ENCODE measurements around the gene FOXK2.
"Not testable (repeated sequence)": the region's sequence is repeated elsewhere in the genome, so short reads cannot be mapped to it uniquely, and the experiment has no call there.

The FOXK2 gene

DNA sequence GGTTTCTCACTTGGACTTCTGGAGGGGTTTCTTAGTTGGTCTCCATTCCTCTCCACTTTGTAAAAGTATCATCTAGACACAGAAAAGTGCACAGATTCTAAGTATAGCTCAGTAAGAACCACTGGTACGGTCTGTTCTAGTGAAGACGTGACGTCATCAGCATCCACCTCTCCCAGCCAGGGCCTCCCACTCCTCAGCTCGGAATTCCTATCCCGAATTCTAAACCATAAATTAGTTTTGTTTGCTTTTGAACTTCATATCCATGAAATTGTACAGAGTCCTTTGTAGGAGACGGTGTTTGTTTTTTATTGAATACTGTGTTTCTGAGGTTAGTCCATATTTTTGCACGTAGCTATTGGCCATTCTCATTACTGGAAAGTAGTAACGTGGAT lies 25.5 kb downstream of the FOXK2 start:
- peaks cover 0 to 2% (median 0%) of the 10 kb centered on the region in 5 donors for H3K9me3 ChIP-seq (ENCODE audit: control insufficient read depth in 5 of 5, low read length in 5 of 5)
- H3K27me3 ChIP-seq (ENCODE audit: control insufficient read depth in 5 of 5, insufficient read depth in 4 of 5, low read length in 5 of 5), result no peaks in the 10 kb centered on the region
- H3K36me3 ChIP-seq (ENCODE audit: control insufficient read depth in 5 of 5, insufficient read depth in 5 of 5, low read length in 5 of 5), result no peaks in the 10 kb centered on the region
- peak overlapping the region in 3 of 5 donors; percentile 27 to 40 (median 34) for H3K4me3 ChIP-seq (ENCODE audit: low read depth in 1 of 5, low read length in 5 of 5)
- peaks cover 3 to 49% (median 31%) of the 10 kb centered on the region in 5 donors for H3K4me1 ChIP-seq (ENCODE audit: control insufficient read depth in 5 of 5, insufficient read depth in 5 of 5, low read length in 5 of 5)
- H3K27ac ChIP-seq (ENCODE audit: low read depth, low read length), result peak overlapping the region; percentile 41
- no peak overlapping the region for H3K9ac ChIP-seq (ENCODE audit: low read length in 5 of 5)

DNA sequence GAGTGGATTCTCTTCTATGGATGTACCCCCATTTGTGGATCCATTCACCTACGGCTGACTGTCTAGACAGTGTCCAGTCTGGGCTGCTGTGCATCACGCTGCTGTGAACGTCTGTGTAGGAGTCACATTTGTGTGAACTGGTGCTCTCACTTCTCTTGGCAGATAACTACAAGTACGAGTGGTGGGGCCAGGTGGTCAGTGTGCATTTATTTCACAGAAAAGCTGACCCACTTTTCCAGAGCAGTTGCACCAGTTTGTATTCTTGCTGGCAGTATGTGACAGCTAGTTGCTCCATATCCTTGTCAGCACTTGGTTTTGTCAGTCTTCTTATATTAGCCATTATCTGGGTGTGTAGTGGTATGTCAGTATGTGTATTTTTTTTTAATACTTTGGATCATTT lies 28.4 kb downstream of the FOXK2 start:
- Histone ChIP-seq H3K4me1 (ENCODE audit: control insufficient read depth in 5 of 5, insufficient read depth in 5 of 5, low read length in 5 of 5) (peaks cover 3 to 52% (median 41%) of the 10 kb centered on the region in 5 donors), H3K27ac (ENCODE audit: low read depth, low read length) (no peak overlapping the region), H3K4me3 (ENCODE audit: low read depth in 1 of 5, low read length in 5 of 5) (no peak overlapping the region), H3K9me3 (ENCODE audit: control insufficient read depth in 5 of 5, low read length in 5 of 5) (peaks cover 0 to 2% (median 0%) of the 10 kb centered on the region in 5 donors), H3K9ac (ENCODE audit: low read length in 5 of 5) (no peak overlapping the region), H3K27me3 (ENCODE audit: control insufficient read depth in 5 of 5, insufficient read depth in 4 of 5, low read length in 5 of 5) (no peaks in the 10 kb centered on the region), H3K36me3 (ENCODE audit: control insufficient read depth in 5 of 5, insufficient read depth in 5 of 5, low read length in 5 of 5) (no peaks in the 10 kb centered on the region)

DNA sequence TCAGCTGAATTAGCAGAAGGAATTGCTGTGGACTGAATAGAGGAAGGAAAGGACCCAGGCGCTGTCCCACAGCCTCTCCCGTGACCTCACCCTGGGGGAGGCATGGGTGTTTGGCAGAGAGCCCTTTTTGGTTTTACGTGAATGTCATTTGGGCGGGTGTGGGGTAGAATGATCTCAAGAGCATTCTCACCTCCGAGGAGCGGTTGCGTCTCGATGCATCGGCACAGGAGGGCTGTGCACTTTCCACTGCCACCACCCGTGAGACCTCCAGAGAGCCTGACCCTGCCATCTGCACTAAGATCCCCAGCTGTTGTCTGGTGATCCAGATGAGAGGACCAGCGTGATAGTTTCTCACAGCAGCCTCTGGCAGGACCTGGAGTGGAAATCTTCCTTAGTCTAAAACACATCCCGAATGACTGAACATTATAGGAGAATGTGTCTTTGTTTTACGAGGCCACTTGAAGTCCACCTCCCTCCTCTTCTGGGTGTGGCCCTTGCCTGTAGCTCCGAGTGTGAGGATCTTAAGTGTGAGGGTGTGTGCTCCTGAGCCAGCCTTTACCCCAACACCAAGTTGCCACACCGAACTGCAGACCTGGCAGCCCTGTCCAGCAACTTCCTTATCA lies 29.3 kb downstream of the FOXK2 start:
- H3K9ac ChIP-seq (ENCODE audit: low read length in 5 of 5), result peak overlapping the region in 2 of 5 donors; percentile 30 to 31

DNA sequence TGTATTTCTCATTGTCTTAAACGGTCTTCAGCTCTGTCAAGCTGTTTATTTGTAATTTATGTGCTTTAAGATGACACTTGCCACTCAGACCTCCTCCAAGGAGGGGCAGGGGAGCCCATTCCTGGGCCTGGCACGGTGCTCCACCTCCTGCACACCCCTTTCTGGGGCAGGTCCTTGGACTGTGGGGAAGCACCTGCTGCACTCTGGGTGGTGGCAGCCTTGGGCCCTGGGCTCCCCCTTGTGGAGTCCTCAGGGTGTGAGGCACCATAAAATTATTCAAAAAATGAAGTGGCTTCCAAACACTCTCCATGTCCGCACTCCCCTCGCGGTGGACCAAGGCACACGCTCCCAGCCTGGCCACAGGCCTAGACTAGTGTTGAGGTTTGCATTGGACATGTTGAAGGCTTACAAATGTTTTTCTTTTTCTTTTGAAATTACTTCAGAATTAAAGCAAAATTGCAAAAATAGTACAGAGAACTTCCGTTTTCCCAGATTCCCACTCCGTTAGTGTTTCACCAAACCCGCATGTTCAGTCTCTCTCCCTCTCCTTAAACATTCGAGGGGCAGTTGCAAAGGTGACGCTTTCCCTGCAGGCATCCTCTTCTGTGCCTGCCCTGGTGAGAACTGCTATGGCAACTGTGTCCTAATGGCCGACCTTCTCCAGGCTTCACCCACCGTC lies 32.4 kb downstream of the FOXK2 start:
- Histone ChIP-seq H3K9me3 (ENCODE audit: control insufficient read depth in 5 of 5, low read length in 5 of 5) (peaks cover 0 to 2% (median 0%) of the 10 kb centered on the region in 5 donors), H3K4me3 (ENCODE audit: low read depth in 1 of 5, low read length in 5 of 5) (no peak overlapping the region), H3K36me3 (ENCODE audit: control insufficient read depth in 5 of 5, insufficient read depth in 5 of 5, low read length in 5 of 5) (no peaks in the 10 kb centered on the region), H3K4me1 (ENCODE audit: control insufficient read depth in 5 of 5, insufficient read depth in 5 of 5, low read length in 5 of 5) (peaks cover 3 to 54% (median 34%) of the 10 kb centered on the region in 5 donors), H3K27me3 (ENCODE audit: control insufficient read depth in 5 of 5, insufficient read depth in 4 of 5, low read length in 5 of 5) (no peaks in the 10 kb centered on the region), H3K27ac (ENCODE audit: low read depth, low read length) (no peak overlapping the region), H3K9ac (ENCODE audit: low read length in 5 of 5) (no peak overlapping the region)

More for the DNA sequence above, 29.3 kb downstream of the FOXK2 start:
- H3K4me3 ChIP-seq (ENCODE audit: low read depth in 1 of 5, low read length in 5 of 5), result peak overlapping the region in 1 of 5 donors; percentile 23
- H3K9me3 ChIP-seq (ENCODE audit: control insufficient read depth in 5 of 5, low read length in 5 of 5), result peaks cover 0 to 2% (median 0%) of the 10 kb centered on the region in 5 donors
- peaks cover 3 to 50% (median 36%) of the 10 kb centered on the region in 5 donors for H3K4me1 ChIP-seq (ENCODE audit: control insufficient read depth in 5 of 5, insufficient read depth in 5 of 5, low read length in 5 of 5)
- H3K36me3 ChIP-seq (ENCODE audit: control insufficient read depth in 5 of 5, insufficient read depth in 5 of 5, low read length in 5 of 5), result no peaks in the 10 kb centered on the region
- no peak overlapping the region for H3K27ac ChIP-seq (ENCODE audit: low read depth, low read length)
- no peaks in the 10 kb centered on the region for H3K27me3 ChIP-seq (ENCODE audit: control insufficient read depth in 5 of 5, insufficient read depth in 4 of 5, low read length in 5 of 5)

DNA sequence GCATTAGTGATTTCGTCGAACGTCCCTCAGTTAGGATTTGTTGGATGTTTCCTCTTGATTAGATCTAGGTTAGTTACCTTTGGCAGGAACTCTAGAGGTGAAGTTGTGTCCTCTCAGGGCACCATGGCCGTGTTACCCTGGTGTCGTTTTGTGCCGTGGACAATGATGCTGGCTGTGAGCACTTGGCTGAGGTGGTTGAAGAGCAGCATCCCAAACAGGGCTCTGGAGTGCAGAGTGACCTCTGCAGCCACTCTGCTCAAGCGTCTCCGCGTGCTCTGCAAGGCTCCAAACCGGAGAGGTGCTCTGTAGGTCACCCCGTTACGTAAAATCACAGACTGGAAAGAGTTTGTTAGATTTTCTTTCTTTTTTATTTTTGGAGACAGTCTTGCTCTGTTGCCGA lies 33.0 kb downstream of the FOXK2 start:
- Histone ChIP-seq H3K36me3 (ENCODE audit: control insufficient read depth in 5 of 5, insufficient read depth in 5 of 5, low read length in 5 of 5) (no peaks in the 10 kb centered on the region), H3K27me3 (ENCODE audit: control insufficient read depth in 5 of 5, insufficient read depth in 4 of 5, low read length in 5 of 5) (no peaks in the 10 kb centered on the region), H3K4me3 (ENCODE audit: low read depth in 1 of 5, low read length in 5 of 5) (no peak overlapping the region), H3K9ac (ENCODE audit: low read length in 5 of 5) (no peak overlapping the region), H3K4me1 (ENCODE audit: control insufficient read depth in 5 of 5, insufficient read depth in 5 of 5, low read length in 5 of 5) (peaks cover 3 to 54% (median 34%) of the 10 kb centered on the region in 5 donors), H3K9me3 (ENCODE audit: control insufficient read depth in 5 of 5, low read length in 5 of 5) (peaks cover 0 to 2% (median 0%) of the 10 kb centered on the region in 5 donors), H3K27ac (ENCODE audit: low read depth, low read length) (no peak overlapping the region)

DNA sequence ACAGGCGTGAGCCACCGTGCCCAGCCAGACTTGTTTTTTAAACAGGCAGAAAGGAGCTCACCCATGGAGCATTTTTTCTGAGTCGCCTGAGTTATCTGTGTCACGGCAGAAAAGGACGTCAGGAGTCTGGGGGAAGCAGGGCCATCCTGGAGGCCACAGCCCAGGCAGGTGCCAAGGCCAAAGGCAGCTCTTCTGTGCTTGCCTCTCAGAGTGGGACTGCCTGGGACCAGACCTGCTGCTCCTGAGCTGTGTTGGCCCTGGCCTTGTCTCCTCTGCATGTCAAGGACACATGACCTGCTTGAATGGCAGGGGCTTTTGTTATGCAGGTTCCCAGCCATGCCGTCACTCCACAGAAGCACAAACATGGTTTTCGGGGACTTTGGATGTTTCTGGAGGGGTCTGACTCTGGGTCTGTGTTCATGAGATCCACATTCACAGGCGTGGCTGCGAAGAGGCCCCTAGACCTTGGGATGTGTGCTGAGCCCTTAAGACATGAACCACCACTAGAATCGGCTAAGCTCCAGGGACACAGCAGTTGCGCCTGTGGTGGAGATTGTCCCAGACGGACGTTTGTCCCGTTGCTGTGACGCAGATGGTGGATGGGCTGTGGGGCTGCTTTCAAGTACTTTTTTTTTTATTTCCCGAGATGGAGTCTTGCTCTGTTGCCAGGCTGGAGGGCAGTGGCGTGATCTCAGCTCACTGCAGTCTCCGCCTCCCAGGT lies 33.8 kb downstream of the FOXK2 start:
- Histone ChIP-seq H3K27ac (ENCODE audit: low read depth, low read length) (no peak overlapping the region), H3K36me3 (ENCODE audit: control insufficient read depth in 5 of 5, insufficient read depth in 5 of 5, low read length in 5 of 5) (peaks cover 0 to 3% (median 0%) of the 10 kb centered on the region in 5 donors), H3K9ac (ENCODE audit: low read length in 5 of 5) (no peak overlapping the region), H3K27me3 (ENCODE audit: control insufficient read depth in 5 of 5, insufficient read depth in 4 of 5, low read length in 5 of 5) (no peaks in the 10 kb centered on the region), H3K4me3 (ENCODE audit: low read depth in 1 of 5, low read length in 5 of 5) (no peak overlapping the region), H3K4me1 (ENCODE audit: control insufficient read depth in 5 of 5, insufficient read depth in 5 of 5, low read length in 5 of 5) (peaks cover 3 to 51% (median 30%) of the 10 kb centered on the region in 5 donors), H3K9me3 (ENCODE audit: control insufficient read depth in 5 of 5, low read length in 5 of 5) (no peaks in the 10 kb centered on the region)

DNA sequence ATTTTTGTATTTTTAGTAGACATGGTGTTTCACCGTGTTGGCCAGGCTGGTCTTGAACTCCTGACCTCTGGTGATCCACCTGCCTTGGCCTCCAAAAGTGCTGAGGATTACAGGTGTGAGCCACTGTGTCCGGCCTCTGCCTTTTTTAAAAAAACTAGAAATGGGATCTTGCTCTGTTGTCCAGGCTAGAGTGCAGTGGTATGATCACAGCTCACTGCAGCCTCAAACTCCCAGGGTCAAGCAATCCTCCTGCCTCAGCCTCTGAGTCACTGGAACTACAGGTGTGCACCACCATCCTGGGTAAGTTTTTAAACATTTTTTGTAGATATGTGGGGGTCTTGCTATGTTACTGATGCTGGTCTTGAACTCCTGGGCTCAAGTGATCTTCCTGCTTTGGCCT lies 38.0 kb downstream of the FOXK2 start:
- not testable (repeated sequence) for H3K27ac ChIP-seq (ENCODE audit: low read depth, low read length); H3K9me3 ChIP-seq (ENCODE audit: control insufficient read depth in 5 of 5, low read length in 5 of 5); H3K27me3 ChIP-seq (ENCODE audit: control insufficient read depth in 5 of 5, insufficient read depth in 4 of 5, low read length in 5 of 5); H3K4me3 ChIP-seq (ENCODE audit: low read depth in 1 of 5, low read length in 5 of 5); H3K36me3 ChIP-seq (ENCODE audit: control insufficient read depth in 5 of 5, insufficient read depth in 5 of 5, low read length in 5 of 5); H3K9ac ChIP-seq (ENCODE audit: low read length in 5 of 5)
- peaks cover 0 to 34% (median 27%) of the 10 kb centered on the region in 5 donors for H3K4me1 ChIP-seq (ENCODE audit: control insufficient read depth in 5 of 5, insufficient read depth in 5 of 5, low read length in 5 of 5)

DNA sequence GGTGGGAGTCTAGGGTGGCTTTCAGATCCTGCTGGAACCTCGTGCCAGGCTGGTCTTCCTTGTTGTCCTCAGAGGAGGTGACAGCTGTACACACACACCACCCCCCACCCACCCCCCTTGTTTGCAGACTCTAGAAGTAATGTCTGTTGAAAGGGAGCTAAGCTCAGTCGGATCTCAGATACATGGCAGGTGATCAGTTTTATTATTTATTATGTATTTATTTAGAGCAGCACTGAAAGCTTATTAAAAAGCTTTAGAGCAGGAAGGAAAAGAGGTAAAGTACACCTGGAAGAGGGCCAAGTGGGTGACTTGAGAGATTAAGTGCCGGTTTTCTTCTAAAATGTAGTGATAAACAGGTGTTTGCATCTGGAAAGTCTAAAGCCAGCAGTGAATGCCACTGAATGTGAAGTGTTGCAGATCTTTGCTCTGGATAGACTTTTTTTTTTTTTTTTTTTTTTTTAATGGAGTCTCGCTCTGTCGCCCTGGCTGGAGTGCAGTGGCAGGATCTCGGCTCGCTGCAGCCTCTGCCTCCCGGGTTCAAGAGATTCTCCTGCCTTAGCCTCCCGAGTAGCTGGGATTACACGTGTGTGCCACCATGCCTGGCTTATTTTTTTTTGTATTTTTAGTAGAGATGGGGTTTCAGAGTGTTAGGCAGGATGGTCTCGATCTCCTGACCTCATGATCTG lies 40.2 kb downstream of the FOXK2 start:
- H3K36me3 ChIP-seq (ENCODE audit: control insufficient read depth in 5 of 5, insufficient read depth in 5 of 5, low read length in 5 of 5), result peaks cover 0 to 5% (median 2%) of the 10 kb centered on the region in 5 donors
- no peak overlapping the region for H3K4me3 ChIP-seq (ENCODE audit: low read depth in 1 of 5, low read length in 5 of 5)
- H3K9ac ChIP-seq (ENCODE audit: low read length in 5 of 5), result no peak overlapping the region
- H3K27ac ChIP-seq (ENCODE audit: low read depth, low read length), result no peak overlapping the region
- peaks cover 0 to 26% (median 17%) of the 10 kb centered on the region in 5 donors for H3K4me1 ChIP-seq (ENCODE audit: control insufficient read depth in 5 of 5, insufficient read depth in 5 of 5, low read length in 5 of 5)
- no peaks in the 10 kb centered on the region for H3K9me3 ChIP-seq (ENCODE audit: control insufficient read depth in 5 of 5, low read length in 5 of 5)
- H3K27me3 ChIP-seq (ENCODE audit: control insufficient read depth in 5 of 5, insufficient read depth in 4 of 5, low read length in 5 of 5), result no peaks in the 10 kb centered on the region

DNA sequence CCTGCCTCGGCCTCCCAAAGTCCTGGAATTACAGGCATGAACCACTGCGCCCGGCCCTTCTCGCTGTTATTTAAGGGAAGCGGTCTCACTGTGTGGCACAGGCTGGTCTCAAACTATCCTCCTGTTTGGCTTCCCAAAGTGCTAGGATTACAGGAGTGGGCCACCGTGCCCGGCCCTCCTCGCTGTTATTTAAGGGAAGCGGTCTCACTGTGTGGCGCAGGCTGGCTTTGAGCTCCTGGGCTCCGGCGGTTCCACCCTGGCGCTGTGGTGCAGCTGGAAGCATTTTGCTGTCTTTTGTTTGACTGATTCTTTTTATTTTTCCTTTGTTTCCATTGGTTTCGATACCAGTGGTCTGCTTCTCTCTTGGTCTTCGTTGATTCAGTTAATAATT lies 40.7 kb downstream of the FOXK2 start:
- H3K27ac ChIP-seq (ENCODE audit: low read depth, low read length), result no peak overlapping the region
- no peaks in the 10 kb centered on the region for H3K9me3 ChIP-seq (ENCODE audit: control insufficient read depth in 5 of 5, low read length in 5 of 5)
- H3K27me3 ChIP-seq (ENCODE audit: control insufficient read depth in 5 of 5, insufficient read depth in 4 of 5, low read length in 5 of 5), result no peaks in the 10 kb centered on the region
- H3K36me3 ChIP-seq (ENCODE audit: control insufficient read depth in 5 of 5, insufficient read depth in 5 of 5, low read length in 5 of 5), result peaks cover 0 to 6% (median 3%) of the 10 kb centered on the region in 5 donors
- peaks cover 0 to 22% (median 12%) of the 10 kb centered on the region in 5 donors for H3K4me1 ChIP-seq (ENCODE audit: control insufficient read depth in 5 of 5, insufficient read depth in 5 of 5, low read length in 5 of 5)
- H3K9ac ChIP-seq (ENCODE audit: low read length in 5 of 5), result no peak overlapping the region
- no peak overlapping the region for H3K4me3 ChIP-seq (ENCODE audit: low read depth in 1 of 5, low read length in 5 of 5)

Measured in subcutaneous abdominal adipose tissue (tissue), 5 donors.